CD4-positive, alpha-beta T cell treated with Interferon gamma for 1 hour (primary cell): ENCODE measurements around the gene MROH7.
"Not testable (repeated sequence)": the region's sequence is repeated elsewhere in the genome, so short reads cannot be mapped to it uniquely, and the experiment has no call there.

Source experiments
- DNase-seq: peaks from one replicate; pipeline ENCODE4 v3.0.0-alpha.2; 2020

The MROH7 gene

DNA sequence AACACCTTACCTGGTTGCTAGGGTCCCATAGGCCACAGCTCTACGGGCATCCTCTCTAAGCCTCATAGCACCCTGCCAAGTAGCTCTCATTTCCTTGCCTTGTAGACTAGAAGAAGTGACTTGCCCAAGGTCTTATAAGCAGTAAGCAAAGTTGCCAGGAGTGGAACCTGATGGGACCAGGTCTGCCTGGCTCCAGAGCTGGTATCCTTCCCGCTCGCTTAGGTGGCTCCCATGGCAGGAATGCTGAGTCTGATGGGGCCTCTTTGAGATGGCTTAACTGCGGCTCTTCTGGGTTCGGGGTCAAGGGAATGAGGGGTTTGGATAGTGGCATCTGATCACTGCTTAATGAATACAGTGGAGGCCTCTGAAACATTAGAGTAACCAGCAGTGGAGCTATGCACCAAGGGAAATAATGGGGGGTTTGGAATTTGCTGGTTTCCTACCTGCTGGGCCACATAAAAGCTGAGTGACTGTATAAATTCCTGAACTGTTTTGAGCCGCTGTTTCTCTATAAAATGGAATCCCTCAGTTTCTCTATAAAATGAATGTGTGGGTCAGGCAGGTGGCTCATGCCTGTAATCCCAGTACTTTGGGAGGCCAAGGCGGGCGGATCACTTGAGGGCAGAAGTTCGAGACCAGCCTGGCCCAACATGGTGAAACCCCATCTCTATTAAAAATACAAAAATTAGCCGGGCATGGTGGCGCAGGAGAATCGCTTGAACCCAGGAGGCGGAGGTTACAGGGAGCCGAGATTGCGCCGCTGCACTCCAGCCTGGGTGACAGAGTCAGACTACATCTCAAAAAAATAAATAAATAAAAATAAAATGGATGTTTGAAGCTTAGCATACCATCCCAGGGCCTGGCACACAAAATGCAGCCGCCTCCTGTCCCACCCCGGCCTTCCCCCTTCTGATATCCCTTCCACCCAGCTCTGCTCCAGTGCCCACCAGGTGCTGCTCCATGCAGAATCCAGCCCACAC is 30.7 kb upstream of the MROH7 start:
- DNase-seq = no peak

DNA sequence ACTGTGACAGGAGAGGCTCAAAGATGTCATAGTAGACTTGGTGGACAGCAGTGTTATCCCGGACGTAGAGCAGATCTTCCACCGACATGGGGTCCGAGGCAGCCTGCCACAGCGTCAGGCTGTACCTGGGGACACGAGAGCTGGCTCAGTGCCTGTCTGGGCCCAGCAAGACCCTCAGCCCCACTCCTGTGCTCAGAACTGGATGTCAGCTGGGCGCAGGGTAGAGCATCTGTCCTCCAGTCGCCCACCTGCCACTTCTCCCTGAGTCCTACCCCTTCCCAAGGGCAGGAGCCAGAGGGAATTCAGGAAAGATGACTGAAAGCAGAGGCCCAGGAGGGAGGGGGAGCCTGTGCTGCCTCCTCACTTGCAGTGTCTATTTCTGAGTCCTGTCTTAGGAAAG is 30.0 kb upstream of the MROH7 start:
- no peak for DNase-seq

DNA sequence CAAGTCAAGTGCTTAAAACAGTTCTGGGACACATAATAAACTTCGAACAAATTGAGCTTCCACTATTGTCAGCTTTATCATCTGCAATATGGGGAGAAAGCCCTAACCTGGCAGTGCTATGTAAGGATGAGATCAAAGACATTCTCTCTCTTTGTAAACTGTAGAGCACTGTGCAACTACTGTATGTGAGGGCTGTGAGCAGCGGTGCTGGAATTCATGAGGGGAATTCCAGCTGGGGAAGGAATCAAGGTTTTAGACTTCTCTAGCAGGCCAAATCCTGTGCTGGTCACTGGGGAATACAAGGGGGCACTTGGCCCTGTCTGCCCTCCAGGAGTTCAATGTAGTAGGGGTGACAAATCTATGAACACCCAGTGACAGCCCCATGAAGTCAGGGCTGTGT is 27.6 kb upstream of the MROH7 start:
- DNase-seq = no peak

DNA sequence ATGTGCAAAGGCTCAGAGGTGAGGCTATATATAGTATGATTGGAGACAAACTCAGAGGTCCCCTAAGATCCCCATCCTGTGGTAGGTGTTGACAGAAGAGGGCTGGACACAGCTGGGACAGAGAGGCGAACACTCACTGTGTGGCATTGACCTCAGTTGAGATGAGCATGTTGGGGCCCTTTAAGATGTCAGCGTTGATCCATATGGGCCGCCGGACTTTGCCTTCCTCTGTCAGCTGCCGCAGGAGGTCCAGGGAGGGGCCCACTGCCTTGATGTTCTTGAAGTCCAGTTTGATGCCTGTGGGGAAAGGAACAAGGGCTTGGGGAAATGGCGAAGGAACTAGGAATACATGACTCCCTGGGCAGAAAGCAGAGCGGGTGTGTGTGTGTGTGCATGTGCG is 27.0 kb upstream of the MROH7 start:
- DNase-seq = no peak

DNA sequence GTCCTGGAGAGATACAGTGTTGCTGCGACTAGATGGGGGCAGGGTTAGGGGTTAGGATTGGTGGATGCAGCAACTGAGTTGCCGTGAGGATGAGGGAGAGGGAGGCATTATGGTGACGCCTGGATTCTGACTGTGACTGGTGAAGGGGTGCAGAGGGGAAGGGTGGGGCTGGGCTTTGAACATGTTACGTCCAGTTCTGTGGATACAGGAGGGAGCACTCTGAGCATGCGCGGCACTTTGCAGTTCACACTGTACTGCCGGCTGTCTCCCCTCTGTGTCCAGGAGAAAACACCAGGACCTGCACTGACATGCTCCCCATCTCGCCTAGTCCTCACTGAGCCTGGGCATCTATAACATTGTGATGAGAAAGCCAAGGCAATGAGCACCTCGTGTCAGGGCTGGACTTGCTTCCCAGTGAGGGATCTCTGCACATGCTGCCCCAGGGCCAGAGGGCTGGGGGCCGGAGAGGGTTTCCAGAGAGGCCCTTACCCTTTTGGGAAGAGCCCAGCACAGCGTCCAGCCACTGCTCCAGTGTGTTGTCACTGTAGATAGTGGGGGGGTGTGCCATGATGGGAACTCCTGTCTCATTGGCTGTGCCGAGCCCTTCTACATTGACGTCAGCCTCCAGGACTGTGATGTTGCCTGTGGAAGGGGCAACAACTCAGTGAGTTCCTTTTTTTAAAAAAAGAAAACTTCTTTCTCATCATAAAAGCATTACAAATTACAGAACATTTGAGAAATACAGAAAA is 25.9 kb upstream of the MROH7 start:
- no peak for DNase-seq

DNA sequence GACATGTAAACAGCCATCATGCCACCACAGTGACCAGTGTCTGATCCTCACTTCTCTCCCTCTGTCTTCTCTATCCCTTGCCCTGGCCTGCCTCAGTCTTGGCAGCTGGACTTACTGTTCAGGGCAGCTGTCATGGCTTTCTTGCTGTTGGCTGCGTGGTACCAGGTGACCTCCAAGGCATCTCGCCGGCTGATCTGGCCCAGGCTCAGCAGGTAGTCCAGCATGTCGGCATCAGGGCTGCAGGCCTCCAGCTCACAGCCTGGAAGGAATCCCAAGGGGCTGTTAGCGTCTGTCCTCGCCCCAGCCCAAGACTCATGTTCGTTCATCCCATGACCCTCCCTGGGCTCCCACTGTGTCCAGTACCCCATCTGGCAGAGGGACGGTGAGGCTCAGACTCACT is 21.8 kb upstream of the MROH7 start:
- DNase-seq = no peak

DNA sequence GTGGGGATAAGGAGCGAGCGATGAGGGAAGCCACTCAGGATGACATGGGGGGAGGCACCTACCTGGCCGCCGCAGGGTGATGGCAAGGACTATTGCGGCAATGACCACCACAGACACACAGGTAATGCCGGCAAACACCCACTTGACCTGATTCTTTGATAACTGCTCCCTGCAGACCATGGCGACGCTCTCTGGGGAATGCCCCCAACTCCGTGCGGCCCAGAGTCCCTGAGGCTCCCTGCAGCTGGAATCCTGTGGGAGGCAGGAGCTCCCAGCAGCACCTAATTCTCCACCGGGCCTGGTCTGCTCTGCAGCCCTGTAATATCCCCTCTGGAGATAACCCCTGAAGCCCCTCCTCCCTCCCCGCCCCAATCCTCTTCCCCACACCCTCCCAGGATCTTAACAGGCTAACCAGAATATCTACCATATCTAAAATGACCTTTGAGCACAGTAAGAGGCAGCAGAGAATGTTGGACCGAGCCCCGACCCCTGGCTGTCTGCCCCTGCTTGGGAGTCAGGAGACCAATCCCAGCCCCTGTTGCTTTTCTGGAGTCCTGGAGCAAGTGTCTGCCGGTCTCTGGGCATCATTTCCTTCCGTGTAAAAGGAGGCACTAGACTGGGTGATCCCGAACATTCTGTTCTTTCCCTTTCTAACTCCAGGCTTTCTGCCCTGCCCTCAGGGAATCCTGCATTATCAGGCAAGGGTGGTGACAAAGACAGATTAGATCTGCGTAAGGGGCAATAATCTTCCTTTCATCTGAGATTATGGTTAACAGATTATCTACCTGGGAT is 18.2 kb upstream of the MROH7 start, which contains the start of gene FAM151A:
Gene FAM151A, minus strand, starts transcription at position 310 of the 792 bp plus-strand sequence. Its CDS starts 130 bp downstream, at position 180.
- no peak for DNase-seq

DNA sequence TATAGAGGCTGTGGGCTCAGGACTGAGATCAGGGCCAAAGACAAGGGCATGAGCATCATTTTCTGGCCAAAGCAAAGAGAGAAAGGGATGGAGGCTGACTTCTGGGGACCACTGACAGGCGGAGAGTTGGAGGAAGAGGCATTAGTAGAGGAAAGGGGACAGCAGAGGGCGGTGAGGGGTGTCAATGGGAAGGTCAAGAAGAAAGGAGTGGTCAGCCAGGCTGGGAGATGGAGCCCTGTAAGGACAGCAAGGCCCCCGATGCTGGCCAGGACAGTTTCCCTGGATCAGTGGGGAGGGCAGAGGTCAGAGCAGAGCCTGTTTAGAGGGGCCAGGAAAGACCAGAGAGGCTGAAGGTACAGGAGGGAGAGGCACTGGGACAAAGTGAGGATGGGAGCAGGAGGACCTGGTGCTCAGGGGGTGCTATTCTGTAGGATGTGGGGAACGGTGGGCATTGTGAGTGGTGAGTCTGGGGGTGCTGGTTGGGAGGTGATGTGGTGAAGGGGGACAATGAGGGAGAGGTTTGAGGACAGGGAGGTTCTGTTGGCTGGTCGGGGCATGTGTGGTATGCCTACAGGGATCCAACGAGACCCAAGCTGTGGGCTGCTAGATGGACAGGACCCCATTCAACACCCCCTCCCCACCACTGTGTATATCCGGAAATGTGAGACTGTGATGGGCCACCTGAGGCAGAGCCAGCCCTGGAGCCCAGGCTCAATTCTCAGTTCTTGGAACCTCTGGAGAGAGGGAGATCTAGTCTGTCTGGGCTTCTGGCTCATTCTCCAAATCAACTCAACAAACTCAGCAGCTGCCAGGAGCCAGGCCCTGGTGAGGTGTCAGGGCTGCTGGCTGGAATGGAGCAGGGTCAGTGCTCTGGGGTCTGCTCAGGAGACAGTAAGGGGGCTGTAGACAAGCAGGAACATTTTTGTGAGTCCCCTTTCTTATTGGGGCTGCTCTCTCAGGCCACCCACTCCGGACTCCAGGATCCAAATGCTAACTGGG is 16.8 kb upstream of the MROH7 start:
- no peak for DNase-seq

DNA sequence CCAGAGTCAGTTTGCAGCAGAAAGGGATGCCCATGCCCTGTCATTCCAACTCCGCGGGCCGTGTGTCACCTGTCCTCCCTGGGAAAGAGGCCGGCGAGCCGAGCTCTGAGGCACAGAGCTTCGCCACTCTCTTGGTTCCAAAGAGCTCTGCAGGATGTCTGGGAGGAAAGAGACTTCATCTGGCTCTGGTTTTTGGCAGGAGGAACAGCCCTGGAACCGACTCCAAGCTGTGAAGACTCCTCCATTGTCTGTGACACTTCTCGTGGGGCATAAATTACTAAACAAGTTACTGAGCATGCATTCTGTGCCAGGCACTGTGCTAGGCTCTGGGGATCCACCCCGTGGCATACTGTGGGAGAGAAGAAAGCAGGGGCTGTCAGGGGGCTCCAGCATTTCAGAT is 14.4 kb upstream of the MROH7 start:
- no peak for DNase-seq

DNA sequence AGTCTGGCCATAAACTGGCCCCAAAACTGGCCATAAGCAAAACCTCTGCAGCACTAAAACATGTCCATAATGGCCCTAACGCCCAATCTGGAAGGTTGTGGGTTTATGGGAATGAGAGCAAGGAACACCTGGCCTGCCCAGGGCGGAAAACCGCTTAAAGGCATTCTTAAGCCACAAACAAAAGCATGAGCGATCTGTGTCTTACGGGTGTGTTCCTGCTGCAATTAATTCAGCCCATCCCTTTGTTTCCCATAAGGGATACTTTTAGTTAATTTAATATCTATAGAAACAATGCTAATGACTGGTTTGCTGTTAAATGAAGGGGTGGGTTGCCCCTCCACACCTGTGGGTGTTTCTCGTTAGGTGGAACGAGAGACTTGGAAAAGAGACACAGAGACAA is 5.8 kb upstream of the MROH7 start:
- DNase-seq = not testable (repeated sequence)

DNA sequence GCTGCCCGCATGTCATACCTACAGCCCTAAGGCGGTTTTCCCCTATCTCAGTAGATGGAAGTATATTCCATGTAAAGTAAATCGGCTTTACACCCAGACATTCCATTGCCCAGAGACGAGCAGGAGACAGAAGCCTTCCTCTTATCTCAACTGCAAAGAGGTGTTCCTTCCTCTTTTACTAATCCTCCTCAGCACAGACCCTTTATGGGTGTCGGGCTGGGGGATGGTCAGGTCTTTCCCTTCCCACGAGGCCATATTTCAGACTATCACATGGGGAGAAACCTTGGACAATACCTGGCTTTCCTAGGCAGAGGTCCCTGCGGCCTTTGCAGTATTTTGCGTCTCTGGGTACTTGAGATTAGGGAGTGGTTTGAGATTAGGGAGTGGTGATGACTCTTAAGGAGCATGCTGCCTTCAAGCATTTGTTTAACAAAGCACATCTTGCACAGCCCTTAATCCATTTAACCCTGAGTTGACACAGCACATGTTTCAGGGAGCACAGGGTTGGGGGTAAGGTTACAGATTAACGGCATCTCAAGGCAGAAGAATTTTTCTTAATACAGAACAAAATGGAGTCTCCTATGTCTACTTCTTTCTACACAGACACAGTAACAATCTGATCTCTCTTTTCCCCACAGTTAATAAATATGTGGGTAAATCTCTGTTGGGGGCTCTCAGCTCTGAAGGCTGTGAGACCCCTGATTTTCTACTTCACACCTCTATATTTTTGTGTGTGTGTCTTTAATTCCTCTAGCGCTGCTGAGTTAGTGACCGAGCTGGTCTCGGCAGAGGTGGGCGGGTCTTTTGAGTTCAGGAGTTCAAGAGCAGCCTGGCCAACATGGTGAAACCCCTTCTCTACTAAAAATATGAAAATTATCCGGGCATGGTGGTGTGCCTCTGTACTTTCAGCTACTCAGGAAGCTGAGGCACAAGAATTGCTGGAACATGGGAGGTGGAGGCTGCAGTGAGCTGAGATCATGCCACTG is 4.8 kb upstream of the MROH7 start:
- DNase-seq = not testable (repeated sequence)

DNA sequence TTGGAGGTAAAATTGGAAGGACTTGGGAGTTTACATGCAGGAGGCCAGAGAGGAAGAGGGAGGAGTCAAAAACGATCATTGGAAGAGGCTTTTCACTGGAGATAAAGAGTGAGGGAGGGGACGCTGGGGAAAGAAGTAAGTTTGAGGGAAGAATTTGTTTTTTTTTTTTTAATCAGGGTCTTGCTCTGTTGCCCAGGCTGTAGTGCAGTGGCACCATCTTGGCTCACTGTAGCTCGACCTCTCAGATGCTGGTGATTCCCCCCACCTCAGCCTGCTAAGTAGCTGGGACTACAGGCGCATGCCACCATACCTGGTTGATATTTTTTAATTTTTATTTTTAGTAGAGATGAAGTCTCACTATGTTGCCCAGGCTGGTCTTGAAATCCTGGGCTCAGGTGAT is 1.2 kb upstream of the MROH7 start:
- no peak for DNase-seq

DNA sequence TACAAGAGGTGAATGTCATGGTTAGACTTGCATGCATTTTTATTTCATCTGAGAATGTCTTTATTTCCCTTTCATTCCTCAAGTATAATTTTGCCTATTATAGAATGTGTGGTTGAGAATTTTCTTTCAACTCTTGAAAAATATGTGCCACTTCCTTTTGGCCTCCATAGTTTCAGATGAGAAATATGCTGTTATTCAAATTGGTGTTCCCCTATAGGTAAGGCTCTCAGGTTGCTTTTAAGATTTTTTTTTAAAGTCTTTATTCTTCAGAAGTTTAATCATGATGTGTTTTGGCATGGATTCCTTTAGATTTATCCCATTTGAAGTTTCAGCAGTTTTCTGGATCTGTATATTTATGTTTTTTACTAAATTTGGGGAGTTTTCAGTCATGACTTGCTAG is 2.1 kb downstream of the MROH7 start:
- no peak for DNase-seq

DNA sequence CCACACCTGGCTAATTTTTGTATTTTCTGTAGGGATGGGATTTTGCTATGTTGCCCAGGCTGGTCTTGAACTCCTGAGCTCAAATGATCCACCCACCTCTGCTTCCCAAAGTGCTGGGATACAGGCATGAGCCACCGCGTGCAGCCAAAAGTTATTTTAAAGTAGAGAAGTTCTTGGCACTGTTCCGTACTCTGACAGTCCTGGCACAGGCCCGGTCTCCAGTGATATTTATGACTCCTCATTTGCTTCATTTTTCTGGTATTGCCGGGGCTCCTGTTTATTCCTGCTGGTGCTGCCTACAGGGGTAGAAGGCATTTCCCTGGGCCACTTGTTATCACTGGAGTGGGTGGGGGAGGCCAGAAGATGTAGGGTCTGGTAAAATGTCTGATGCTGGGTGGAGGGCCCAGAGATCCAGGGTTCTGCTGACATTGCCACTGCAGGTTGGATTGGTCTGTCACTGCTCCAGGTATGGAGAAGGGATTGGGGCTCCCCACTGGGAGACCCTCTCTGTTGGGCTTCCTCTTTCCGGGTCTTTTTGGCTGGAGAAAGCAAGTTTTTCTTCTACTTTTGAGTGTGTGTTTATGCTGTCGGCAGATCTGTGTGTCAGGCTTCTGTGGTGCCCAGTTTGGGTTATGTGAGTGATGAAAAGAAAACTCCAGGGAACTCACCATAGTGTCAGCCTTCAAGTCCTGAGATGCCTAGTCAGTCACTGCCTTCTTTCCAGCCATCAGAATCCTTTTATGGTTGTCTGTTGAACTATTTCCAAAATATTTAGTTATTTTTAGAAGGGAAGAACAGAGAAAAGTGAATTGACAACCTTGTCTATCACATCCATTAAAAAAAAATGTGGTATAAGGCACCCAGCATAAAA is 4.5 kb downstream of the MROH7 start:
- DNase-seq = no peak

DNA sequence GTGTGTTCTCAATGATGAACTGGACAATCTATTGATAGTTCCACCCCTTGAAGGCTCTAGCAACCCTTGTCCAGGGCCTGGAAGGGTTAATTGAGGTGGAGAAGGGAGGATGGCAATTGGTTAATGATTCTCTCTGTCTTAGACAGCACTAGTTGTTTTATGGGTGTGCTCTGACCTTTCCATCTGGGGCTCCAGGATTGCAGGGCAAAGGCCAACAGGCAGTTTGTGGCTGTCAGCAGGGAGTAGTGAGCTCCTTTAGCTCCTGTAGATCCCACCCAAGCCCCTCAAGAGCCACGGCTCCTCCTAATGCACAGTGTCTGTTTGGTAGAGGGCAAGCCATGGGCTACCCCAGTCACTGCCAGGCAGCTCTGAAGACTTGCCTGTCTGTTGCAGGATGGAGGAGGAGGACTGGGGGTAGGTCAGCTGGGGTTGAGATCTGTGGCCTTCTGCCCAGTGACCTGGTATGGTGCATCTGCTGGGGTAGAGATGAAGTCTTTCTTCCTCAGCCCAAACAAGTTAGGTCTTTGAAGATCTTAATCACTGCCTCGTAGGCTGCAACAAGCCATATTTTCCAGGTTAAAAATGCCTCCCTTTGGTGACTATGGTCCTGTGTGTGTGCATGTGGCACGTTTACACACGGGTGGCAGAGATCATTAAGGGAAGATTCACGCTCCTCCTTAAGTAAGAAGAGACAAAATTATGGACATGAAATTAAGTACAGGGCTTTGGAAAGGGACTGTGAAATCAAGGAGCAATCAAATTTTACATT is 7.7 kb downstream of the MROH7 start:
- no peak for DNase-seq

DNA sequence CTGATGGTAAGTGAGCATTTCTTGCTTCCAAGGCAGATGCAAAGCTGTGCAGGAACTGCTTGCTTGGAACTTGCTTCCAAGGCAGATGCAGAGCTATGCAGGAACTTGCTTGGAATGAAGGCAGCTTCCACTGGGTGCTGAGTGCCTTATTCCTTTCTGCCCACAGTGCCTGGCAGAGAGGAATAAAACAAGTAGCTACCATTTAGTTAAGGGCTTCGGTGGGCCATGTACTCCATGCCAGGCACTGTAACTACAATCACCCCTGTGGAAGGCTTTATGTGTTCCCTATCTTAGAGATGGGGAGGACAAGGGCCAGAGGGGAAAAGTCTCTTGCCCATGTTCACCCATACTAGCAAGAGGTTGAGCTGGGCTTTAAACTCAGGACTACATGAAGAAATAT is 8.3 kb downstream of the MROH7 start:
- no peak for DNase-seq

DNA sequence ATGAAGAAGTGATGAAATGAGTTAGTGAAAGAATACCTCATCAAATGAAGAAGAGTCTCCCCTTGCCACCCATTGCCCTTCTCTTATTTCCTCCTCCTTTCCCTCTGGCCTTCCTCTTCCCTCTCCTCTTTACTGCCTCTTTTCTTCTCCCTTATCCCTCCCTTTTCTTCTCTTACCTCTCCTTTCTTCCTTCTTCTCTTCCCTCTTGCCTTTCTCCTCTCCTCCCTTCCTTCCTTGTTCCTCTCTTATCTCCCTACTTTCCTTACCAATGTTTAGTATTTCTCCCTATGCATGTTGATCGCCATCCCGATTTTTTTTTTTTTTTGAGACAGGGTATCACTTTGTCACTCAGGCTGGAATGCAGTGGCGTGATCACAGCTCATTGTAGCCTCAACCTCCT is 8.8 kb downstream of the MROH7 start:
- DNase-seq = no peak

DNA sequence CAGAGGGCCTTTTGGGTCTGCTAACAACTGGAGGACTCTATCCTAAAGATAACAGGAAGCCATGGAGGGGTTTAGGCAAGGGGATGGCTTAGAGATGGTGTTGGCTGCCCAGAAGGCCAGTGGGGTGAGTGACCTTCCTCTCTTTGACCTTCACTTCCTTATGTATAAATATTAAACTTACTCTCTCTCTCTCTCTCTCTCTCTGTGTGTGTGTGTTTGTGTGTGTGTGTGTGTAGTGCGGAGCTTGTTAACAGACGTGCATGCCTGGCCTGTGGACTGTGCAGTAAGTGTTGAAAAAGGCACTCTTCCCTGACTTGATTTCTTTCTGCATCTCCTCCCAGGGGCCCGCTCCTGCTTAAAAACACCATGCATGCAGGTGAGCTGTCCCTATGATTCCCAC is 10.0 kb downstream of the MROH7 start:
- no peak for DNase-seq

DNA sequence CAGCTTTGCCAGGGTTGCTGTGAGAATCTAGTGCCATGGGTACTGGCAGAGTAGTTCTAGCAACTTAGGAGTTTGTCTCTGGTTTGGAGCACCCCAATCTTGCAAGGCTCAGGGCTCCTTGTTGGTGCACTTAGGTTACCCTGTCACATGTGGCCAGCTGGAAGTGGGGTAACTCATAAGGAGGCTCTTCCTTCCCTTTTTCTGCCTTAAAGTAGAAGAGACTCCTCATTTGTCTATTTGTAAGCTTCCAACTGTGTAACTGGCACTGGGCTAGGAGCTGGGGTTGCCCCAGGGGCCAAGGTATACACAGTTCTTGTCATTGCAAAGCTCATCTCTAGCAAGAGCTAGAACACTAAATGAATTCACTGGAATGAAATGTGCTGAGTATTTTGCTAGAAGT is 10.6 kb downstream of the MROH7 start:
- DNase-seq = no peak
